Cardiac muscle cell (in vitro differentiated cells and primary cell): ENCODE results near the gene VSIG10. TPM values are rescaled to one million over a fixed set of nuclear protein-coding genes. Genes with fewer than 3 reads are reported as not detected.
A peak's percentile ranks its signal among the peaks of the same experiment; 100 is the strongest.

Experiments
- DNase-seq, 2 donors: peaks; one replicate each; pipeline versions ENCODE4 v3.0.0 to v3.0.0-alpha.2; 2010 to 2017; ENCODE audit warnings: low read depth in 1 of 2, low spot score in 1 of 2
- H3K27ac ChIP-seq: fragments of 200-600 bp; sonication (generic); 2 replicates; pipeline ENCODE4 v1.5.1; 2016
- H3K27me3 ChIP-seq: fragments of 200-600 bp; sonication (generic); 2 replicates; pipeline ENCODE4 v1.6.0; 2016; ENCODE audit warnings: control low read depth
- H3K36me3 ChIP-seq: fragments of 200-600 bp; sonication (generic); 2 replicates; pipeline ENCODE4 v1.5.1; 2016; ENCODE audit warnings: control low read depth
- H3K4me1 ChIP-seq: fragments of 200-600 bp; sonication (generic); 2 replicates; pipeline ENCODE4 v1.8.1; 2017; ENCODE audit warnings: low read depth, mild to moderate bottlenecking, mixed run types
- H3K4me3 ChIP-seq: fragments of 200-600 bp; sonication (generic); 2 replicates; pipeline ENCODE4 v1.5.1; 2016; ENCODE audit warnings: mild to moderate bottlenecking
- H3K9me3 ChIP-seq: fragments of 200-600 bp; sonication (generic); 2 replicates; pipeline ENCODE4 v1.5.1; 2017; ENCODE audit warnings: low read depth, mild to moderate bottlenecking, control low read depth
- CTCF ChIP-seq: IDR thresholded peaks from 2 replicates; pipeline ENCODE4 v1.5.1; 2012; ENCODE audit warnings: low read depth, mild to moderate bottlenecking, low read length
- polyA plus RNA-seq: library from polyadenylated mRNA; unstranded; fragments of >200 nt; fragmentation: Nextera tagmentation; extraction: Ambion mirVana; gene quantifications from 2 replicates; pipeline ENCODE4 v1.2.1, GENCODE V29; 2016
- total RNA-seq: library from RNA; depleted of rRNA; stranded (reverse); fragments of >200 nt; gene quantifications from 2 replicates; pipeline ENCODE4 v1.2.3, GENCODE V29; 2016

The VSIG10 gene
- total and polyA plus RNA-seq, 2 experiments from 2014 or later, result 7.2 to 10.9 TPM

GRCh38 chr12:118044075-118044474, 59.7 kb downstream of the VSIG10 start:
- H3K36me3 ChIP-seq, result peaks cover 20% of the 10 kb centered on the region

GRCh38 chr12:118042091-118042490, 61.7 kb downstream of the VSIG10 start:
- H3K27me3 ChIP-seq, result no peaks in the 10 kb centered on the region
- no peak for TF ChIP-seq CTCF
- no peak for DNase-seq
- H3K9me3 ChIP-seq, result no peaks in the 10 kb centered on the region
- H3K4me3 ChIP-seq, result no peak overlapping the region
- peaks cover 24% of the 10 kb centered on the region for H3K36me3 ChIP-seq
- H3K27ac ChIP-seq, result no peak overlapping the region
- H3K4me1 ChIP-seq, result no peaks in the 10 kb centered on the region

More at GRCh38 chr12:118044075-118044474, 59.7 kb downstream of the VSIG10 start:
- no peak for TF ChIP-seq CTCF
- H3K4me1 ChIP-seq, result no peaks in the 10 kb centered on the region
- H3K9me3 ChIP-seq, result no peaks in the 10 kb centered on the region
- DNase-seq, result no peak
- H3K4me3 ChIP-seq, result no peak overlapping the region
- no peaks in the 10 kb centered on the region for H3K27me3 ChIP-seq
- no peak overlapping the region for H3K27ac ChIP-seq

GRCh38 chr12:118038137-118038536, 65.7 kb downstream of the VSIG10 start:
- no peak for TF ChIP-seq CTCF
- DNase-seq, result no peak

DNA sequence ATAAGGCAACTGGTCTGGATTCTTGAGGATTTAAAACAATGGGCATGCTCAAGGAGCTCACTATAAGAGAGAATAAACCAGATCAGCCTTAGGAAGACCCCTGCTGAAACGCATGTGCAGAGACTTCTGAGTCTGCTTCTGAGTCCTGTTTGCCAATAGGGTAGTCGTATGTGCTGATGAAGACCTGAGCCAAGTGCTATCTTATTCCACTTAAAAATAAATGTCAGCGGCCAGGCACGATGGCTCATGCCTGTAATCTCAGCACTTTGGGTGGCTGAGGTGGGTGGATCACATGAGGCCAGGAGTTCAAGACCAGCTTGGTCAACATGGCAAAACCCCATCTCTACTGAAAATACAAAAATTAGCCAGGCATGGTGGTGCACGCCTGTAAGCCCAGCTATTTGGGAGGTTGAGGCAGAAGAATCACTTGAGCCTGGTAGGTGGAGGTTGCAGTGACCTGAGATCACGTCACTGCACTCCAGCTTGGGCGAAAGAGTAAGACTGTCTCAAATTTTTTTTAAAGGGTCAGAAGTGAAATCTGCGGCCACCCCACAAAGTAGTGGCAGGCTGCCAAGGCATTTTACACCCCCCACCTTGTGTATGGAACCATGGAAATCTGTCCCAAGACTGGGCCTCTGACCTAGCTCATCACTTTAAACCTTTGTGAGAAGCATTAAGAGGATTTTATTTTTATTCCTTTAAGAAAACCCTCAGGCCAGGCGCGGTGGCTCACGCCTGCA, 67.0 kb downstream of the VSIG10 start:
- no peak for TF ChIP-seq CTCF
- no peaks in the 10 kb centered on the region for H3K27me3 ChIP-seq
- H3K36me3 ChIP-seq, result peaks cover 43% of the 10 kb centered on the region
- H3K4me1 ChIP-seq, result no peaks in the 10 kb centered on the region
- H3K4me3 ChIP-seq, result no peak overlapping the region
- DNase-seq, result no peak
- H3K9me3 ChIP-seq, result no peaks in the 10 kb centered on the region
- no peak overlapping the region for H3K27ac ChIP-seq

More at GRCh38 chr12:118038137-118038536, 65.7 kb downstream of the VSIG10 start:
- Histone ChIP-seq H3K4me3 (no peak overlapping the region), H3K9me3 (no peaks in the 10 kb centered on the region), H3K36me3 (peaks cover 41% of the 10 kb centered on the region), H3K27me3 (no peaks in the 10 kb centered on the region), H3K27ac (no peak overlapping the region), H3K4me1 (no peaks in the 10 kb centered on the region)

DNA sequence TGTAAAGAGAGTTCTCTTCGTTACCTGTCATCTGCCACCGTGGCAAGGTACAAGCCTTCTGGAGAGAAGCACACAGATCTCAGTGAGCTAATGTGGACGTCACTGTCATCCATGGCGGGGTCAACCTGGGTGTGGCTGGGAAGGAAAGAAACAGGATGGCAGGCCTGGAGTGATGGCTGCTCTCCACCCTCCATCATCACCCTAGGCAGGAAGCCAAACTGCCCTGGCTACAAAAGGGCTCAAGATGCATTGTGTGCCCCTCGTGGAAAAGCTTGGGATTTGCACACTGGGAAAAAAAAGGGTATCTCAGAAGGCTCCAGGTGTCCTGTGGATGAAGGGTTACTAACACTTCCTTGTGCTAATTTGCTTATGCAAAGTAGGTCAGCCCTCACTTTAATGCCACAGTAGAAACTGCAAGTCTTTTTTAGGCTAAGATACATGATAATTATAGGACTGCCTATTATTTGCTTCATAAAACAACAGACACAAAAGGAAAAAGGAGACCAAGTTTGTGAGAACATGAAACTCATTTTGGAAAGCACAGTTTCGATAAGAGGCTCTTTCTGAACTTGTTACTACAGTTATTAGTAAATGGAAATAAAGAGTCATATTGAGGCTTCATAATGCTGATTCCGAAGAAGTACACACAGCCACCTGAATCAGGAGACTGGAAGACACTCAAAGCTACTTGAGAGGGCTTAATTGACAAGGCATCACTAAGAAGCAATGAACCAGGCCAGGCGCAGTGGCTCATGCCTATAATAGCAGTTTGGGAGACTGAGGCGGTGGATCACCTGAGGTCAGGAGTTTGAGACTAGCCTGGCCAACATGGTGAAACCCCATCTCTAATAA, 68.4 kb downstream of the VSIG10 start:
- DNase-seq, result peak in 1 of 2 donors; percentile 23

More for the DNA sequence above, 68.4 kb downstream of the VSIG10 start:
- no peak for TF ChIP-seq CTCF
- Histone ChIP-seq H3K27ac (no peak overlapping the region), H3K27me3 (no peaks in the 10 kb centered on the region), H3K36me3 (peaks cover 51% of the 10 kb centered on the region), H3K4me3 (no peak overlapping the region), H3K9me3 (no peaks in the 10 kb centered on the region), H3K4me1 (no peaks in the 10 kb centered on the region)
